Measurements from ENCODE around the gene MTX1. TPM values are rescaled to one million over a fixed set of nuclear protein-coding genes. Genes with fewer than 3 reads are reported as not detected.

The MTX1 gene
- total and polyA plus RNA-seq, 9 of the 15 experiments (the other 6 are each of a cell fraction or from before 2014, with no cell fraction given) = 29.1 to 98.4 (median 66.9) TPM

DNA sequence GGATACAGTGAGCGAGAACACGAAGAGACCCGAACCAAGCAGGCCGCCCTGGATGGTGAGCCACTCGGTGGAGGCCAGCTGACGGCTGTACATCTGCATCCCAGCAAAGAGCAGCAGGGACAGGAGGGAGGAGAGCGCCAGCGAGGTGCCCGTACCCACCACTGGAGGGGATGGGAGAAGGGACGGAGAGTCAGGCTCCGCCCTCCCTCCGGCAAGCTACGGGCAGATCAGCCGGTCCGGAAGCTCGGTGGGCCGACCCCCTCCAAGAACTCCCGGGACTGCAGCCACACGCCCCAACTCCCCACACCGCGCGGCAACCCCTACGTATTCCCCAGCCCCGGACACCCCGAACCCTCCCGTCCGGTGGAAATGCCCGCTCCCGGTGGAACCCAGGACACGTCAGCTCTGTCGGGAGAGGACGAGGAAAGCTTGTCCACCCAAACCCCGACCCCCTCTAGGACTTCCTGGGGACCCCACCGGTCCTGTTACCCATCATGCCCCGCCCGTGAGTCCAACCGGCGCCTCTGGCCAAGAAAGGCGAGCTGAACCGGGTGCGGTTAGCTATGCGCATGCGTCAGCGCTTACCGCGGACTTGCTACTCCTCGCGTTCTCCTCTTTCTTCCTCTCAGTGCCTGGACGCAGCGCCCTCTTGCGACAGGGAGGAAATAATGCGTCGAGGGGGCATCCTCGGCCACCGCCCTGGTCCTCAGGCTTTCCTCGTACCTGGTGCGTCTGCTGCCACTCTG, 35.6 kb upstream of the MTX1 start, which contains the start of gene KRTCAP2 (continued):
- TF ChIP-seq, protein P1, sequence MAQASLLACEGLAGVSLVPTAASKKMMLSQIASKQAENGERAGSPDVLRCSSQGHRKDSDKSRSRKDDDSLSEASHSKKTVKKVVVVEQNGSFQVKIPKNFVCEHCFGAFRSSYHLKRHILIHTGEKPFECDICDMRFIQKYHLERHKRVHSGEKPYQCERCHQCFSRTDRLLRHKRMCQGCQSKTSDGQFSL (CRISPR knock-in tag; IDR thresholded peaks at IDR 0.05) = no peak
- TF ChIP-seq, protein P1 (tag; IDR thresholded peaks at IDR 0.05) = no peak
- TF ChIP-seq RBFOX2 (IDR thresholded peaks at IDR 0.05; ENCODE audit: low read depth, low read length) = peak; percentile 89
- TF ChIP-seq, protein P2, sequence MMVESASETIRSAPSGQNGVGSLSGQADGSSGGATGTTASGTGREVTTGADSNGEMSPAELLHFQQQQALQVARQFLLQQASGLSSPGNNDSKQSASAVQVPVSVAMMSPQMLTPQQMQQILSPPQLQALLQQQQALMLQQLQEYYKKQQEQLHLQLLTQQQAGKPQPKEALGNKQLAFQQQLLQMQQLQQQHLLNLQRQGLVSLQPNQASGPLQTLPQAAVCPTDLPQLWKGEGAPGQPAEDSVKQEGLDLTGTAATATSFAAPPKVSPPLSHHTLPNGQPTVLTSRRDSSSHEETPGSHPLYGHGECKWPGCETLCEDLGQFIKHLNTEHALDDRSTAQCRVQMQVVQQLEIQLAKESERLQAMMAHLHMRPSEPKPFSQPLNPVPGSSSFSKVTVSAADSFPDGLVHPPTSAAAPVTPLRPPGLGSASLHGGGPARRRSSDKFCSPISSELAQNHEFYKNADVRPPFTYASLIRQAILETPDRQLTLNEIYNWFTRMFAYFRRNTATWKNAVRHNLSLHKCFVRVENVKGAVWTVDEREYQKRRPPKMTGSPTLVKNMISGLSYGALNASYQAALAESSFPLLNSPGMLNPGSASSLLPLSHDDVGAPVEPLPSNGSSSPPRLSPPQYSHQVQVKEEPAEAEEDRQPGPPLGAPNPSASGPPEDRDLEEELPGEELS (CRISPR knock-in tag; IDR thresholded peaks at IDR 0.05; ENCODE audit: borderline replicate concordance) = no peak
- no peak for TF ChIP-seq SMARCB1 (IDR thresholded peaks at IDR 0.05; ENCODE audit: insufficient read length, low read depth)
- TF ChIP-seq SREBF2 (CRISPR knock-in tag; IDR thresholded peaks at IDR 0.05) = no peak
- no peak for TF ChIP-seq PCBP2 (IDR thresholded peaks at IDR 0.05; ENCODE audit: low read depth, low read length, poor library complexity, severe bottlenecking)
- peak; percentile 65 for TF ChIP-seq HMGN3 (IDR thresholded peaks at IDR 0.05; ENCODE audit: borderline replicate concordance, extremely low read depth, insufficient read length, low read depth, low read length)
- no peak for TF ChIP-seq NFE2 (IDR thresholded peaks at IDR 0.05; ENCODE audit: low read depth)
- TF ChIP-seq ZNF584 (CRISPR knock-in tag; IDR thresholded peaks at IDR 0.05; ENCODE audit: low read depth) = no peak
- TF ChIP-seq FOXK2 (conservative IDR thresholded peaks at IDR 0.05 in 1 of 2, IDR thresholded peaks at IDR 0.05 in 1 of 2; ENCODE audit: low read depth in 2 of 2) = peak in 1 of 2 experiments; percentile 21; a peak in 2 of 4 replicates
- TF ChIP-seq ARID1B (IDR thresholded peaks at IDR 0.05) = no peak
- no peak for TF ChIP-seq MYNN (IDR thresholded peaks at IDR 0.05)
- no peak for TF ChIP-seq MYNN (CRISPR knock-in tag; IDR thresholded peaks at IDR 0.05)
- TF ChIP-seq SP1 (CRISPR knock-in tag; IDR thresholded peaks at IDR 0.05) = peak; percentile 77
- peak; percentile 53; the same call in 1 of the 2 replicates for TF ChIP-seq TOE1 (IDR thresholded peaks at IDR 0.05; ENCODE audit: borderline replicate concordance)
- TF ChIP-seq TOE1 (CRISPR knock-in tag; IDR thresholded peaks at IDR 0.05; ENCODE audit: borderline replicate concordance, low read depth) = no peak
- TF ChIP-seq RAD51 (IDR thresholded peaks at IDR 0.05; ENCODE audit: borderline replicate concordance, low read depth) = no peak
- TF ChIP-seq PTRF (tag; IDR thresholded peaks at IDR 0.05) = no peak
- TF ChIP-seq, protein P3, sequence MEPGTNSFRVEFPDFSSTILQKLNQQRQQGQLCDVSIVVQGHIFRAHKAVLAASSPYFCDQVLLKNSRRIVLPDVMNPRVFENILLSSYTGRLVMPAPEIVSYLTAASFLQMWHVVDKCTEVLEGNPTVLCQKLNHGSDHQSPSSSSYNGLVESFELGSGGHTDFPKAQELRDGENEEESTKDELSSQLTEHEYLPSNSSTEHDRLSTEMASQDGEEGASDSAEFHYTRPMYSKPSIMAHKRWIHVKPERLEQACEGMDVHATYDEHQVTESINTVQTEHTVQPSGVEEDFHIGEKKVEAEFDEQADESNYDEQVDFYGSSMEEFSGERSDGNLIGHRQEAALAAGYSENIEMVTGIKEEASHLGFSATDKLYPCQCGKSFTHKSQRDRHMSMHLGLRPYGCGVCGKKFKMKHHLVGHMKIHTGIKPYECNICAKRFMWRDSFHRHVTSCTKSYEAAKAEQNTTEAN (CRISPR knock-in tag; IDR thresholded peaks at IDR 0.05) = no peak
- TF ChIP-seq TSC22D4 (tag; IDR thresholded peaks at IDR 0.05) = no peak
- no peak for TF ChIP-seq RNF2 (IDR thresholded peaks at IDR 0.05)
- peak; percentile 42; the same call in 1 of the 2 replicates for TF ChIP-seq EP300 (IDR thresholded peaks at IDR 0.05; ENCODE audit: low read length)
- peak; percentile 97 for TF ChIP-seq KAT7 (CRISPR knock-in tag; IDR thresholded peaks at IDR 0.05; ENCODE audit: borderline replicate concordance)
- no peak for TF ChIP-seq ZFPM2 (CRISPR knock-in tag; IDR thresholded peaks at IDR 0.05)
- no peak for TF ChIP-seq ZFP1 (CRISPR knock-in tag; IDR thresholded peaks at IDR 0.05)
- TF ChIP-seq ZC3H11A (IDR thresholded peaks at IDR 0.05; ENCODE audit: low read depth, low read length) = no peak

Measured in K562 (cell line).